Stimulated activated CD4-positive, alpha-beta T cell treated with anti-CD3 and anti-CD28 coated beads, Interleukin-2, amount 100 ng/mL, for 24 hours (primary cell): ENCODE results near the gene C12orf50.
"Not testable (repeated sequence)": the region's sequence is repeated elsewhere in the genome, so short reads cannot be mapped to it uniquely, and the experiment has no call there.

Experiments used
- DNase-seq, 2 donors: peaks; one replicate each; pipeline ENCODE4 v3.0.0-alpha.2; 2020

C12orf50 gene

DNA sequence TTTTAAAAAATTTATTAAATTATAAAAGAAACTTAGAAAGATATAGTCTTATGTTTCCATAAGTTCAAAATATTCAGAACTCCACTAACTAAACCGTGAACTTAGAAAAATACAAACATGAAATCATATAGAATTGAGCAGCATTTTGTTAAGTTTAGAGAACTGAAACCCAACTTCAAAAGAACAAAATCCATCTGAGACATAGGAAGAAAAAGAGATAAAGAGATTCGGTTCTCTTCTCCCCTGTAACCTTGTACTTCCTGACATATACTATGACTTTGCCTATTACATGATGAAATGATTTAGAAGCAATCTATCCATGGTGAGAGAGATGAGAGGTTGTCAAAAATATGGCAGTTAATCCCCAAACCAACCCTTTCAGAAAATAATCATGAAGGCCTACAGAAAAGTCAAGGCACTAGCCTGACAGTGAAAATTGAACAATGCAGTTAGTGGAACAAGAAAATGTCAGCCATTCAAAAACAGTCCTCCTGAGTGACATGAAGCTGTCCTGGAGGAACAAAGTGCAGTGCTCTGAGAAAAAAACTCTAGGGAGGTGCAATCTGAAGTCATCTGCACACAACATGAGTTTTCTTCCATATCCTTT lies 44.0 kb downstream of the C12orf50 start:
- DNase-seq = no peak

GRCh38 chr12:87982208-87982607 lies 47.0 kb downstream of the C12orf50 start:
- no peak for DNase-seq

- no peak for DNase-seq
Observed at GRCh38 chr12:87981495-87981894, 47.7 kb downstream of the C12orf50 start.

GRCh38 chr12:87975879-87976278 lies 53.3 kb downstream of the C12orf50 start:
- DNase-seq = no peak

GRCh38 chr12:87967871-87968270 lies 61.3 kb downstream of the C12orf50 start:
- no peak for DNase-seq

GRCh38 chr12:87960566-87960965 lies 68.6 kb downstream of the C12orf50 start:
- no peak for DNase-seq

DNA sequence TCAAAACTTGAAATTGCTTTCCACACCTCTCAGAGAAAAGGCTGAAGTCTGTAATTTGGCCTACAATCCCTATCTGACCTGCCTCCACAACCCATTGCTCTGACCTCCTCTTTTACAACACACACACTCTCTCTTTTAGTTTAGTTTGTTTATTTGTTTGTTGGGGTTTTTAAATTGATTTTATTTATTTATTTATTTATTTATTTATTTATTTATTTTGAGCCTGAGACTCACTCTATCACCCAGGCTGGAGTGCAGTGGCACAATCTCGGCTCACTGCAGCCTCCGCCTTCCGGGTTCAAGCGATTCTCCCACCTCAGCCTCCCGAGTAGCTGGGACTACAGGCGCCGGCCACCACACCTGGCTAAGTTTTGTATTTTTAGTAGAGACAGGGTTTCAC lies 75.2 kb downstream of the C12orf50 start:
- not testable (repeated sequence) for DNase-seq

DNA sequence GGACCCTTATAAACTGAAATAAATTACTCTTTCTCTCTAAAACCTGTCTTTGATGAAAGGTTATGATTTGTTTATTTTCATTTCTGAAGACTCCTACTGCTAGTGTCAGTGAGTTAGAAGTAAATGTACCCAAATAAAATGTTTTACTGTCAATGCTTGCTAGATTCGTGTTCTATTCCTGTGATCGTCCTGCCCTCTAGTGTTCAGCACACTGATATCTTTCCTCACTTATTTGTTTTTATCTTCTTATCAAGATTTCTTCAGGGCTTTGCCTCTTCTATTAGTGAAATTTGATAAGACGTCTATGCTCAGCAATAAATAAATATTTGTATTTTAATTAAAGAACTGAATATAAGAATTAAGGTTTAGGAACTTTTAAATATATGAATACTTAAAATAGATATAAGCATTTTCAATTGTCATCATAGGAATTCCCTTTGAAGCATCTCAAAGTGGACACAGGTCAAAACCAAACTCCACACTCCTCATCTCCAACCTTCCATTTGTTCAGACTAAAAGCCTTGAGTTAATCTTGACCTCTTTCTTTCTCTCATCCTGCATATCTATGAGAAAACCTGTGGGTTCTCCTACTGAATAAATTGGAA lies 75.8 kb downstream of the C12orf50 start:
- DNase-seq = no peak

DNA sequence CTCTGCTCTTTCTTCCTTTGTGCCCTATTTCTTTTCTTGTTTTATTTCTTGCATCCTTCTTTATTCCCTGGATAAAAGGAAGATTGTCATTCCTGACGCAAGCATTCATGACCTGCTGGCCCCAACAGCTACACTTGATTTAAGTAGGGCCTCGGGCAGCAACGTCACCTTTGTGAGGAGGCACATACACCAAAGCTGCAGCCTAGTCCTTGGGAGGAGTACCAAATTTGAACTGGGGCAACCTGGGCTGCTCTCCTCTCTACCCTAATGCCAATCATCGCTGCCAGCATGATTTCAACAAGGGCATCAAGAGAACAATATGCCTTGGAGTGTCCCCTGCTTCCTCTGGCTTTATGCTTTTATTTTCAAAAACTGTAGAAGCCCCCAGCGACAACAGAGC lies 76.4 kb downstream of the C12orf50 start:
- no peak for DNase-seq

DNA sequence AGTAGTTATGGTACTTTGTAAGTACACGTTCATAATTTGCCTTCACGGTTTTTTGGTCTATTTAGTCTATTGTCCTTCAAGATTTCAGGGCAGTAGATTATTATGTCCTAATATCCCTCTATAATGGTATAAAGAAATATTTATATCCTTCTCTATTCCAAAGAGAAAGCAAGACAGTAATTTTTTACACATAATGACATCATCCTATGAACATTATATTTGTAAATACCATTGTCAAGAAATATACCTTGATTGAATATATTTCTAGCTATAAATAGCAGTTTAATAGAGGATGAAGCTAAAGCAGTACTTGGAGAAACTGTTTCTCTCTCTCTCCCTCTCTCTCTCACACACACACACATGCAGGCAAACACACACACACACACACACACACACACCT lies 77.0 kb downstream of the C12orf50 start:
- DNase-seq = no peak

DNA sequence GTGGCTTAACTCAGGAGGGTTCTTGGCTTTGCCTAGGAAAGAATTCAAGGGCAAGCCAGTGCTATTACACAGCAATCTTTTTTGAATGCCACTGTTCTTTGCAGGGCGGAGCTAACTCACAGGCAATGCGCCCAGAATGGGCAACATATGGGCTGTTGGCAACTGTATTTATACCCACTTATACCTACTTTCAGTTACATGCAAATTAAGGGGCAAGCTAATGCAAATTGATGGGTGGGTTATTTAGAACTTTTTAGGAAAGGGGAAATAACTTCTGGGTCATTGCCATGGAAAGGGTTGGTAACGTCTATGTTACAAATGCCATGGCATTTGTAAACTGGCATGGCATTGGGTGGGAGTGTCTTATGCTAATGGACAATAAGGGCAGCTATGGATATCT lies 85.4 kb downstream of the C12orf50 start:
- no peak for DNase-seq

GRCh38 chr12:87943023-87943422 lies 86.2 kb downstream of the C12orf50 start:
- DNase-seq = no peak

- no peak for DNase-seq
Observed at GRCh38 chr12:87939182-87939581, 90.0 kb downstream of the C12orf50 start.

GRCh38 chr12:87935216-87935615 lies 94.0 kb downstream of the C12orf50 start:
- no peak for DNase-seq

GRCh38 chr12:87933991-87934390 lies 95.2 kb downstream of the C12orf50 start:
- no peak for DNase-seq

DNA sequence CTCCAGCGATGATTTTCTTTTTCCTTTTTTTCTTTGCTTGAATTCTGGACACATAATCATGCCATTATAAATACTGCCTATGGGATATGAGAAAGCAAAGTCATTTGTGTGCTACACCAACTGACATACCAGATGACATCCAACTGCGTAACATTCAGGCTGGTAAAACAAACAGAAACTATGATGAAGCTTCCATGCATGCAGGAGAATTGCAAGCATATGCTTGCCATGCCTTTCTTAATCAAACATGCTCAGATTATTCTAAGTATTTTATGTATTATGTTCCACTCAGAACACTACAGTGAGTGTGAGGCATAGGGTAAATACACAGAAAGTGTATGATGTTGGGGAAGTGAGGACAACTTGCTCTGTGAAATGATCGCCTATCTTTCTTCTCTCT lies 97.4 kb downstream of the C12orf50 start:
- DNase-seq = no peak

DNA sequence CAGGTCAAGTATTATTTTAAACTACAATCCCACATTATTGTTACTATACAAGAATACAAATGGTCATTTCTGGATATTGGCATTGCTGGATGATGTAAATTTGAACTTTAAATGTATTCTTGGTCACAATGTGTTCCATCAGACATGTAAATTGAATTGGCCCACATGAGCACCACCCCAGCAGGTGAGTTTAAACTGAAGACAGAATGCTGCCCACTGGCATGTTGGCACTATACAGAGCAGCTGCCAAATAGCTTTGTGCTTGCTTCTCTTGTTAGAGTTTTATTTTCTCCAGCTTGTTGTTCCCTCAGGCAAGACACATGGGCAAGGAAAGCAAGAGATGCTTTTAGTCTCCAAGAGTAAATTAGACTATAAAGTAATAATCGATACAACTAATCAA lies 98.6 kb downstream of the C12orf50 start:
- DNase-seq = no peak
